Measurements from ENCODE around the gene SNED1. TPM values are rescaled to one million over a fixed set of nuclear protein-coding genes. Genes with fewer than 3 reads are reported as not detected.
A peak's percentile ranks its signal among the peaks of the same experiment; 100 is the strongest.
"Not testable (repeated sequence)": the region's sequence is repeated elsewhere in the genome, so short reads cannot be mapped to it uniquely, and the experiment has no call there.

Gene SNED1
- total RNA-seq, 2 donors from 2014 or later = 39.7 to 62.7 TPM

DNA sequence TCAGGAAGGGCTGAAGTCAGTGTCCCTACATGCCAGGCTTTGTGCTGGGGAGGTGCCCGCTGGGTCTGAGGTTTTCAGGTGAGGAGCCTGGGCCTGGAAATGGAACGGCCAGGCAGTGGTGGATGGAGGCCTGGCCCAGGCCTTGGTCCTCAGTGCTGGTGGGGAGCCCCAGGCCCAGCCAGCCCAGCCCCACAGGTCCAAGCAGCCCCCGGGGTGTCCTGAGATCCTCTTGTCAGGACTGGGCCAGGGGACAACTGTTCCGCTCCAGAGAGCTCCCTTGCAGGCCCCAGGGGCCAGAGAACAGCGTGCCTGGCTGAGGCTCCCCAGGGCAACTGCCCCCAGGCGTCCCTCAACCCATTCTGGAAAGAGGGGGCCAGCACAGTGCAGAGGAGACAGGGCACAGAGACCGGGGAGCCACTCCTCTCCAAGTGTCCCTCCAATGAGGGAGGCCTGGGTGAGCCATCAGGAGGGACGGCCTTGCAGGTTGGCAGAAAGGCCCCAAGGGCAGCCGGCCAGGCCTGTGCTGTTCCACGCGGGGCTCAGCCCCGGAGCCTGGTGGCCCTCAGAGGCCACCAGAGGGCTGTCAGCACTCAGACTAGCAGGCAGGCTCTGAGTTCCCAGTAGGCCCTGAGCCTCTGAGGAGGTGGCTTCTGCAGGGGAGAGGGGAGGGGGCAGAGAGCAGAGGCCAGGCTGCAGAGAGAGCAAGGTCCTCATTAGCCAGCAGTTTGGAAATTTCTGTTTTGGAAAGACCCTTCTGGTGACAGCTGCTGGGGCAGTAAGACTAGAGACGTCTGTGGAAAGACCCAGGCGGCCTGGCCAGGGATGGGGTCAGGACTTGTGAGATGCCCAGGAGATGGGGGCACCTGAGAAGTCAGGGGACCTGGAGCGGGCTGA, 29.4 kb upstream of the SNED1 start:
- DNase-seq (ENCODE audit: low spot score) = peak; percentile 79
- intact Hi-C loops (cut with DNase I) = no loop called here

DNA sequence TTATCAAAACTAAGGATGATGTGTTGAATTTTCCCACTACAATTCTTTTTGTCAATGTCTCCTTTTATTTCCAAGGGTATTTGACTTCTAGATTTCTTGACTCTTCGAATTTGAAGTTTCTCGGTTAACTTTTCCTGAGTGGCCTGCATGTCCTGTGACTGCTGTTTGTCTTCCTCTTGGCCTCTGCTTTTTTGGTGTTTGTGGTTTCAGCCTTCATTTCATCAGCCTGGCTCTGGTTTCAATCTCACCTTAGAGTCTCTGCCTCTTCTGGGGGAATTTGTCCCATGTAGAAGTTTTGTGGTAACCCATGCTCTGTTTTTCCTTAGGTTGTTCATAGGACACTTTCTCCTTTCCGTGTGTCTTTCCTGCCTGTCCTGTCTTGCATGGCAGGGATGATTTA, 28.3 kb upstream of the SNED1 start:
- intact Hi-C loops (cut with DNase I) = no loop called here
- DNase-seq (ENCODE audit: low spot score) = no peak

DNA sequence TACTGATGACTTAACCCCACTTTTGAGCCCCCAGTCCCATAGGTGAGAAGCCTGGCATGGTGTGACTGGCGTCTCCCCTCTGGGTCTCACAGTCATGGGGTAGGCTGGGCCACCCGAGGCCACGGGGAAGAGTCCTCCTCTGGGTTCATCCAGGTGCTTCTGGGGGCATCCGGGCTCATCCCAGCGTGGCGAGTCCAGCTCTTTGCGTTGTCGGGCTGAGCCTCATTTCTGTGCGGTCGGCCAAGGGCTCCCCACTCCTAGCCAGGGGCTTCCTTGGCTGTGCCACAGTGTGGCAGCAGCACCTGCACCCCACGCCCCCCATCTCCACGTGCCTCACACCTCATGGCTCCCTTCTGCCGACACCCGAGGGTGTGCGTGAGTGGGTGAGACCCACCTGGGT, 27.6 kb upstream of the SNED1 start:
- DNase-seq (ENCODE audit: low spot score) = peak; percentile 60
- intact Hi-C loops (cut with DNase I) = no loop called here

DNA sequence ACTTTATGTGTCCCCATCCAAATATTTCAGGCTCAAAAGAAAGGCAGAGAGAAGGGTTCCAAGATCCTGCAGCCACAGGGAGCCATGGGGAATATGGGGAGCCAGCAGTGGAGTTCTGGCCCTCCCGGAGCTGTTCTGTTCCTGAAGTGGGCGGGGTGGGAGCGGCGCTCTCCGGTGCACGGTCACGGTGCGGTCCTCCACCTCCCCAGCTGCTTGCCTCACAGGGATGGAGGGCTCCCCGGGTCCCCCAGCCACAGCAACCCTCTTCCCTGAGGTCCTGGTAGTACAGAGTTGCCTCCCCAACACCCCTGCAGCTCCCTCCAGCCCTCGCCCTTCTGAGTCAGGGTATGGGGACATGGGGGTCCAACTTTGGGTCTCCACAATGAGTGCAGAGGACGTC, 26.2 kb upstream of the SNED1 start:
- peak; percentile 76 for DNase-seq (ENCODE audit: low spot score)

DNA sequence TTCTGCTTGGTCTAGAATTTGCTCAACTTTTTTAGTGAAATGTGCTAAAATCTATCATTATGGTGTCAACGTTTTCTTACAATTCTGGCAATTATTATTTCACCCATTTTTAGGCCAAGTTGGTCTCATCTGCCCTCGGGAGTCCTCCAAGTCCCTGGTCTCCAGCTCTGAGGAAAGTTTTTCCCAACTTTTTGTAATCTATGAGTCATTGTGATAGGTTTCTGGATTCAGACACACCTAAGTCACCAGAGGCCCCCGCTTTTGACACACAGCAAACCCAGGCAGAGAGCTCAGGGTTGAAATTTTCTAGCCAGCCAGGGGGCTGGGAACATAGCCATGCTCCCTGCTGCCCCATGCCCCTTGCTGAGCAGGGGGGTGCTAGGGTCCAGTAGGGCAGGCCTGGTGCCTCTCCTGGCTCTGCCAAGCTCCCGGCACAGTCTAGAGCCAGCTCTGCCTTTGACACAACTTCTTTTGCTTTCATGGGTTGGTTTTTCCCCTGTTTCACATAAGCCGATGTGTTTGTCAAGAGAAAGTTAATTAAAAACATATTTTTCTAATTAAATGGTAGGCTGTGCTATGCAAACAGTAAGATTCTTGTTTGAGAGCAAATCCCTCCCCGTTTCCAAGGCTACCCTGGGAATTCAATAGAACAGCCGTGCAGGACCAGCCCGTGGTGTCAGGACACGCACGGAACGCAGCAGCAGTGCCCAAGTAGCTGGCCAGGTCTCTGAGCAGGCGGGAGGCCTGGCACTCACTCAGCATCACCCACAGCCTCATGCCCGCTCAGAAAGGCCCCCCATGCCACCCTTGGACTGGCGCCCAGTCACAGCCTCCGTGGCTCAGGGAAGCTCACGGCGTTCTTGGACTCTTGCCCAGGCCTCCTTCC, 25.5 kb upstream of the SNED1 start:
- DNase-seq (ENCODE audit: low spot score) = peak; percentile 75
- intact Hi-C loops (cut with DNase I) = no loop called here

More for the DNA sequence above, 26.2 kb upstream of the SNED1 start:
- intact Hi-C loops (cut with DNase I) = no loop called here

DNA sequence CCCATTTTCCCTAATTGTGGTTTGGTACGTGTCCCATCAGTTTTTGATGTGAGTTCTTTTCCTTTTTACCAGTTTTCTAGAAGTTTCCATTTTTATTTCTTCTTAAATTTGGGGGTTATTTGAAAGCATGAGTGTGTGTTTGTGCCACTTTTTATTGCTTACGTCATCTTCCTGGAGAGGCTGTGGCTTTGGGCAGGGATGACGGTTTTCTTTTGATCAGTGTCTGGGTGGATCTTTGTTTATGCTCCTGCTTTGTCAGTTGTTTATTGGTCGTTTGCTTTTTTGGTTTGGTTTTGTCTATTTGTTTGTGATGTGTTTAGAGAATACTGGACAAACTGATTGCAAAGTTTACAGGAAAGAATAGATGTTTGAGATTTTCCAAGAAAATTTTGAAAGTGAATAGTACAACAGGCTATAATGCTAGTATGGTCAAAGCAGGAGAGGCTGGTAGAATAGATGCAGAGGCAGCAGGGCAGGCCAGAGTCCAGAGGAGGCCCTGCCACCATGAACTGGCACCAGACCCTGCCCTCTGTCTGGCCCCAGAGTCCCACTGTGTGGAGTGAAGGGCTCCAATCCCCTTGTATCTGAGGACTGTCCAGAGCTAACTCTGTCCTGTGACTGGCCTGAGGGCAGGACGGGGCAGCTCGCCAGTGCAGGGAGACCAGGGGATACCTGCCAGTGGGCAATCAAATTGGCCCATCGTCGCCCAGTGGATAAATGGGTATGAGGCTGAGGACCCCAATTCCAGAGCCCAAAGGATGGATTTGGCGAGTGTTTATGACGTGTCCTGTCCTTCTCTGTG, 23.4 kb upstream of the SNED1 start:
- intact Hi-C loops (cut with DNase I) = no loop called here
- DNase-seq (ENCODE audit: low spot score) = peak; percentile 58

DNA sequence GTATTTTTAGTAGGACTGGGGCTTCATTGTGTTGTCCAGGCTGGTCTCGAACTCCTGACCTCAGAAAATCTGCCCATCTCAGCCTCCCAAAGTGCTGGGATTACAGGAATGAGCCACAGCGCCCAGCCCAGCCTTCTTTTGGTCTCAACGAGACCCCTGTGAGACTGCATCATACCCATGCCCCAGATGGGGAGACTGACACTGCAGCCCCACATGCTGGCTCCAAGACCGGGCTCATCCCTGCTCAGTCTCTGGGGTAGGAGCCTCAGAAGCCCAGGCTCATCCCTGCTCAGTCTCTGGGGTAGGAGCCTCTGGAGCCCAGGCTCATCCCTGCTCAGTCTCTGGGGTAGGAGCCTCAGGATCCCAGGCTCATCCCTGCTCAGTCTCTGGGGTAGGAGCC, 22.5 kb upstream of the SNED1 start:
- peak; percentile 18 for DNase-seq (ENCODE audit: low spot score)
- intact Hi-C loops (cut with DNase I) = not testable (repeated sequence)

DNA sequence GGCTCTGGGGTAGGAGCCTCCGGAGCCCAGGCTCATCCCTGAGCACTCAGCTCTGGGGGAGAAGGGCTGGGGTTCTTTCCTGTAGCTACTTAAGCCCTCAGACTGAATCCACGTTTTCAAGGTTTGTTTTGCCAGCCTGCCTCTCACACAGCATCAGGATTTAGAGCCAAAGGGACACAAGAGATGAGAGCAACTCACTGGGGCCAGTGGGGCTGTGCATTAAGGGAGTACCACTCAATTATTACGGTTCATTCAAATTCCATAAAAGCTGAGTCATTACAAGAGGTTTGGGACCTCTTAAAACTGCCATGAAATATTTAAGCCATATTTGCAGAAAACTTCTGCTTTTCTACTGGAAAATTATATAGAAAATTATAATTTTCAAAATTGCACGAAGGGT, 17.1 kb upstream of the SNED1 start:
- intact Hi-C loops (cut with DNase I) = no loop called here
- DNase-seq (ENCODE audit: low spot score) = peak; percentile 28

DNA sequence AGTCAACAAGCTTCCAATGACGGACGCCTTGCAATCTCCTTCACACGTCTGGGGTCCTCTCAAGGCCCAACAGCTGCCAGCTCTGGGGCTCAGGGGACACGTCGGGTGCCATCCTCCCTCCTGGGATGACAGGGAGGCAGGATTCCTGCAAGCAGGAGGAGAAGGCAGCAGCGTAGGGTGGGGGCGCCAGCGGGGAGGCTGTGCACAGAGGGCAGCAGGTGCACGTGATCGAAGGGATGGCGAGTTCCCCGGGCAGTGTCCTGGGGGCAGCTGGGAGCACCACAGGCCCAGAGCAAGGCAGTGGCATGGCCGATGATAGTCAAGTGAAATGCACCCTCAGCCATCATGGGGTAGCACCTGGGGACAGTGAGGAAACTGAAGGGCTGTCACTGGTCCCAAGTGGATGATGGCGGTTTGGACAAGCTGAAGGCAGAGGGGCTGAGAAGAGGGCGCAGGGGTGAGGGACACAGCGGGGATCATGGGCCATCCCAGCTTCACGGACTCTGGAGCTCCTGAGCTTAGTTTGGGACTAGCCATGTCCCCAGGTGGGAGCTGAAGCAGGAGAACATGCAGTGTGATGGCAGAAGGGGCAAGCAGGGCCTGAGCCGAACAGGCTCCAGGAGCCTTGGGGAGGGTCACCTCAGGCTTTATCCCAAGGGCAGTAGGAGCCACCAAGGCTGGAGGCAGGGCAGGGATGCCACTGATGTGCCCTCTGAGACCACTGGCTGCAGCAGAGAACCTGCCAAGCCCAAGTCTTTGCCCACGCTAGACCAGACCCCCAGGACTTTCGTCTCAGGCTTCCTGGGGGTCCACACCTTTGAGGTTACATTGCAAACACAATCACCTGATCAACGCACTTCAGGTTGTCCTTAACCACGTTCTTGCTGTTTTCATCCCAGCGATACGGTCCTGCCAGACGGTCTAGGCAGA, 16.3 kb upstream of the SNED1 start:
- peak; percentile 73 for DNase-seq (ENCODE audit: low spot score)
- intact Hi-C loops (cut with DNase I) = no loop called here

DNA sequence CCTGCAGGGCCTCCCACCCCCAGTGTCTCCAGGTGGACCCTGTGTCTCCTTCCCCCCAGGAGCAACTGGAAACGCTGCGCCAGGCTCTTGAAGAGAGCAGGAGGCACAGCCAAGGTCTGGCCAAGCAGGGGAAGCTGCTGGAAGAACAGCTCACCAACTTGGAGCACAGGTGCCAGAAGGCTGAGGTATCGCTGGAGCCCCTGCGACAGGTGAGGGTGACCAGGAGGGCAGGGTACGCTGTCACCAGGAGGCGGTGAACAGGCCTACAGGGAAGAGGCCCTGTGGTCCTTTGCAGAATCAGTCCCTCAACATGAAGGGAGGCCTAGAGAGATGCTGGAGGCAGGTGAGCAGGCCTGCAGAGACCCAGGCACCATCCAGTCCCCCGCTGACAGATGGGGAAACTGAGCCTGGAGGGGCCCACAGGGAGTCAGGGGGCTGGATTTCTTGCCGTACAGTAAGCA, 15.6 kb upstream of the SNED1 start:
- intact Hi-C loops (cut with DNase I) = no loop called here
- peak; percentile 69 for DNase-seq (ENCODE audit: low spot score)

DNA sequence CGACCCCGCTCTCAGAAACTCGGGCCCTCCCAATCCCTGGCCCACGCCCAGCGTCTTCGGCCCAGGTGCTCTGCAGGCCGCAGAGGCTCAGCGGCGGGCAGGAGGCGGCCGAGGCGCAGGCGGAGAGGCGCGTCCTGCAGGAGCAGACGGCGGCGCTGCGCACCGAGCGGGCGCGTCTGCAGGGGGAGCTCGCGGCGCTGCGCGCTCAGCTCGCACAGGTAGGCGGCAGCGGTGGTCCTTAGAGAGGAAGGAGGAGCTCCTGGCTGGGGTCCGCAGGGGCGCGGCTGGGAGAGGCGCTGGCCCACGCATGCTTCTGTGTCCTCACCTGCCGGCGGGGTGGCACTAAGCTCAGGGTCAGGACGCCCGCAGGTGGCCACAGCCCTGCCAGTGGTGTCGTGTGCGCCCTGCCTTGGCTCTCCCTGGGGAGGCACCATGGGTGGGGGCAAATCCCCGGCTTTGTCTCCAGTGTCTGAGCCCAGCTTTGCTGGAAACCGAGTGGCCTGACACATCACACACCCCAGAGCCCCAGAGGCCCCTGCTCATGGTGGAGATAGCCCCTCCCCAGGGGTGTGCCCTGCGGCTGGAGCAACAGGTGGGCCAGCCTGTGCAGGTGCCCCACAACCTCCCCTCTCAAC, 14.9 kb upstream of the SNED1 start:
- peak; percentile 74 for DNase-seq (ENCODE audit: low spot score)
- intact Hi-C loops (cut with DNase I) = no loop called here

DNA sequence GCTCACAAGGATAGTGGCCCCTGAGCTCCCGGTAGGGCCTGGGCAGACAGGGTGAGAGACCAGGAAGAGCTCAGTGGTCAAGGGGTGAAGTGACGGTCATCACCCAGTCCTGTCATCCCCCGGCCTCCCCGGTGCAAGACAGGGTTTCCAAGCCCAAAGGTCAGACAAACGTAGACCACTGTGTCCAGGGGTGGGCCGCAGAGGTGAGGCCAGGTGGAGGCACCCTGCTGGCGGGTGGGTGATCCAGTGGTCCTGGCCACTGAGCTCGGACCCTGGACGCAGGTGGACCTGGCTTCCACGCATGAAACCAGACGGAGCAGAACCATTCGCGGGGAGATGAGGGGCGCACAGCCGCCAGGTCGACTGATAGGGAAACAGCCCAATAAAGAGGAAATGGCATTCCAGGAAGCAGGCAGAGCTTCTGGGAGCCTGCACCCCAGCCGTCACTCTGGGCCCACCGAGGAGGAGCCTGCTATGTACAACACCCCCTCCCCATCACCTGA, 14.4 kb upstream of the SNED1 start:
- intact Hi-C loops (cut with DNase I) = no loop called here
- DNase-seq (ENCODE audit: low spot score) = peak; percentile 76

DNA sequence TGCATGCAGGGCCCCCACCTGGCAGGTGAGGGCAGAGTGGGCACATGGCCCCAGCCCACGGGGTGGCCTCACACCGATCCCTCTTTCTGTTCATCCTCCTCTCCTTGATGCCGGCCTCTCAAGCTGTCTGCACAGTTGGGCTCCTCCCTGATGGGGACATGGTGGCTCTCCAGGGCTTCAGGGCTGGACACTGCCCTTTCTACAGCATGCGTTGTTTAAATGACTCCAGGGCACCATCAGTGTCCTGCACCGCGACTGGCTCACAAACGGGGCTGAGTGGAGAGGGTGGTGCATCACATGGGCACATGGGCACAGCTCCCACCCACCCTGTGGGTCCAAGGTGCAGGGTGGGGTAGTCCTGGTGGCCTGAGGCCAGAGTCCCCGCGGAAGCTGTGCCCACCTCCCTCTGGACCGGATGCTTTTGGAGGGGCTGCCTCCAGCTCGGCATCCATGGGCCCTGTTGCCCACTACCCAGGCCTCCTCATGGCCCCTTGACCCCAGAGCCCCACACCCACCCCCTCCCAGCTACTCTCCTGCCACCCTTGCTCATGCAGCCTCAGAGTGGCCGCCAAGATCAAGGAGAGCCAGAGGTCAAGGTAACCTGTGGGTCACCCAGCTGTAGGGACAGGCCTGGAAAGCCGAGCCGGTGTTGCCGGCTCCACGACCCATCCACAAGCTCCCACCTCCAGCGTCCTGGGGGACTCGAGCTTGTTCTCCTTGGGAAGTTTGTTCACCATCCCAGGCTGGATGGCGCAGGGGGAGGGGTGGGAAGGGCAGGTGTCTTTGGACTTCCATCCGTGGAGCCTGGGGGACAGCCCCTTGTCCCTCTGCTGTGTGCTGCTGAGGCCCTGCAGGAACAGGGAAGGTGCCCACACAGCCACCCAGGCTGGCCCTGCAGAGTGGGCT, 12.3 kb upstream of the SNED1 start:
- peak; percentile 79 for DNase-seq (ENCODE audit: low spot score)
- intact Hi-C loops (cut with DNase I) = no loop called here

DNA sequence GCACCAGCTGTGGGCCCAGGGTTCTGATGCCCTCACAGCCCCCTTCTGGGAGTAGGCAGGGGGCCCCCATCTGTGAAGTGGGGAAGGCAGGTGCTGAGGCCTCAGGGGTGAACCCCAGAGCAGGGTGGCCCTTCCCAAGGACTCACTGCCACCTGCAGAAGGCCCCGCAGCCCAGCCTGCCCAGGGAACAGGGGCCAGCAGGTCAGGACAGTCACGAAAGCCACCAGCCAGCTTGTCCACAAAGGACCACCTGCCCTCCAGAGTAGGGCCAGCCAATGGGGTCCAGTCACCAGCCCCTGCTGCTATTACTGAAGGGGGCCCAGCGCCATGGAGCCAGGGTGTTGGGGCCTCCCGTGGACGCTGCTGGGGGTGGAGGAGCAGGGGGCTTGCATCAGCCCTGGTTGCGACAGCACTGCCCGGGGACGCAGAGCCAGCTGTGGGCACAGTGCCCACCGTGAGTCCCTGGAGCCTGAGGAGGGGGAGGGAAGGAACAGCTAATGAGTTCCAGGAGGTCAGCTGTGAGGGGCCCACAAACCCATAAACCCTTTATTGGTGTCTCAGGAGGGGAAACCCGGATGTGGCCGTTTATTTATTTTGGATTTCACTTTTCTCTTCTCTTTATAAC, 11.5 kb upstream of the SNED1 start:
- peak; percentile 90 for DNase-seq (ENCODE audit: low spot score)
- intact Hi-C loops (cut with DNase I) = no loop called here

DNA sequence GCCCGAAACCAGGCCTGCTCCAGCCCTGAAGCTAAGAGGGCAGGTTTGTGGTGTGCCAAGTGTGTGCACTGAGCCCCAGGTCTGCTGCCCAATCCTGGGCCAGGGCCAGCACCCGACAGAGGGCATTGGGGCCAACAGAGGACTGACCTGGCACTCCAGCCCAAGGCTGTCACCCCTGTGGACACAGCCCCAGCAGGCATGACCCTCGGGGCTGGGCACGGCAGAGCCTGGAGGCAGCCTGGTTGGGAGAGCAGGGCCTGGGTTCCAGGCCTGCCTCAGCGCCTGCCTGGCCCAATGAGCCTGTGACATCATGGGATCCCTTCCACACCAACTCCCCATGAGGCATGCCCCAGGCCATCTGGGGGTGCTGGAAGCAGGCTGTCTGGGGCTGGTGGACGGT, 10.8 kb upstream of the SNED1 start:
- DNase-seq (ENCODE audit: low spot score) = peak; percentile 66

DNA sequence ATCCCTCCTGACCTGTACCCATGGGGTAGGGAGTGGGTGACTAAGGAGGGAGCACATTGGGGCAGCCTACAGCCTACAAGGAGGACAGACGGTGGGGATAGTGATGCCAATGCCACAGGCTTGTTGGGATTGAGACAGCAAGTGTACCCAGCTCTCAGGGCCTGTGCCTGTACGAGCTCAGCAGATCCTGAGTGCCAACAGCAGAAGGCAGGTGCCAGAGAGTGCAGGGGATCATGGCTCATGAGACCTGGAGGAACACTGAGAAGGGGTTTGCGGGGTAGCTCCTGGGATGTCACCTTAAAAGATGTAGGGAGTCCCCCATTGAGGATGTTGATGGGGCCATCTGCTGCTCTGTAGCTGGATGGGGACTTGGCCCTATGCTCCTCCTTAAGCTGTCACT, 10.3 kb upstream of the SNED1 start:
- intact Hi-C loops (cut with DNase I) = no loop called here
- peak; percentile 37 for DNase-seq (ENCODE audit: low spot score)

More for the DNA sequence above, 10.8 kb upstream of the SNED1 start:
- intact Hi-C loops (cut with DNase I) = no loop called here
